ENCODE results near the gene HOXA2. TPM values are rescaled to one million over a fixed set of nuclear protein-coding genes. Genes with fewer than 3 reads are reported as not detected.

Gene HOXA2
- polyA plus RNA-seq, 6 donors from 2014 or later = not detected

DNA sequence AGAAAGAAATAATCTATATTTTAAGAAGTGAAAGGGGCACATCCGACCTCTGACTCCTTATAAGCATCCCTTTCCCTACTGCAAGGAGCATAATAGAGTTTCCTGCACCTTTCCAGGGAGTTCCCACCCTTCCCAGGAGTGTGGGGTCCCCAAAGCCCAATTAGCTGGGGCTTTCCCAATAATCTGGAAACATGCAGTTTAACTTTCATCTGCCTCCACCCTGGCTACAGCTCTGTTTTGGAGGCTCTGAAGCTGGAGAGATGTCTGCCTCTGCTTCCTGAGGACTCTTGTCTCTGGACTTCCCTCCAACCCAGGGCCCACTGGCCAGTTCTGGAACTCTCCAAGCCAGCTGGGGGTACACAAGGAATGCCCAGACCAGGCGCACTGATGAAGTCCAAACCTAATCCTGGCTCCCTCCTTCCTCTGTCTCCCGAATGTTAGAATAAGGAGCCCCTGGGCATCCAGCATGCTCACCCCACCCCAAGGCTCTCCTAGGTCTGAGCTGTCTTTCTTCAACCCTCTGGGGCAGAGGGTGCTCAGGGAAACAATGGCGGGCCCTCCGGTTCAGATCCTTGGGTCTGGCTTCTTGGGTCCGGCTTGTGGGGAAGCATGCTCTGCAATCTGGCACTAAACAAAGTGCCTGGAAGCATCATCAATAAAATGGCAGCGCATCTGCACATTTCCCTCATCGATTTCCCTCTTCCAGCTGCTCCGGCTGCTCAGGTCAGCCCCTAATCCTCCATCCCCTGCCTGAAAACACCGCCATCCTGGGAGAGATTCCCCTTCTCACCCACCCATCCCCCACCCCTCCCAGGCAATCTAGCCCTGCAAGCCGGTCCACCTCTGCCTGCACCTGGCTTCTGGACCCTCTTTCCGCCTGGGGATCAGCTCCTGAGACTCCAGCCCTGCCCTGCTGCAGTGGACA, 14.7 kb upstream of the HOXA2 start:
- ATAC-seq (ENCODE audit: low read depth in 2 of 2) (no peak), DNase-seq (no peak)
- H3K4me1 Mint-ChIP-seq = no peaks in the 10 kb centered on the region
- peaks cover 0 to 27% (median 7%) of the 10 kb centered on the region in 3 donors for H3K27me3 Mint-ChIP-seq
- no peaks in the 10 kb centered on the region for H3K36me3 Mint-ChIP-seq
- H3K9me3 Mint-ChIP-seq = no peaks in the 10 kb centered on the region
- no peak overlapping the region for H3K27ac Mint-ChIP-seq
- H3K4me3 Mint-ChIP-seq = no peak overlapping the region

DNA sequence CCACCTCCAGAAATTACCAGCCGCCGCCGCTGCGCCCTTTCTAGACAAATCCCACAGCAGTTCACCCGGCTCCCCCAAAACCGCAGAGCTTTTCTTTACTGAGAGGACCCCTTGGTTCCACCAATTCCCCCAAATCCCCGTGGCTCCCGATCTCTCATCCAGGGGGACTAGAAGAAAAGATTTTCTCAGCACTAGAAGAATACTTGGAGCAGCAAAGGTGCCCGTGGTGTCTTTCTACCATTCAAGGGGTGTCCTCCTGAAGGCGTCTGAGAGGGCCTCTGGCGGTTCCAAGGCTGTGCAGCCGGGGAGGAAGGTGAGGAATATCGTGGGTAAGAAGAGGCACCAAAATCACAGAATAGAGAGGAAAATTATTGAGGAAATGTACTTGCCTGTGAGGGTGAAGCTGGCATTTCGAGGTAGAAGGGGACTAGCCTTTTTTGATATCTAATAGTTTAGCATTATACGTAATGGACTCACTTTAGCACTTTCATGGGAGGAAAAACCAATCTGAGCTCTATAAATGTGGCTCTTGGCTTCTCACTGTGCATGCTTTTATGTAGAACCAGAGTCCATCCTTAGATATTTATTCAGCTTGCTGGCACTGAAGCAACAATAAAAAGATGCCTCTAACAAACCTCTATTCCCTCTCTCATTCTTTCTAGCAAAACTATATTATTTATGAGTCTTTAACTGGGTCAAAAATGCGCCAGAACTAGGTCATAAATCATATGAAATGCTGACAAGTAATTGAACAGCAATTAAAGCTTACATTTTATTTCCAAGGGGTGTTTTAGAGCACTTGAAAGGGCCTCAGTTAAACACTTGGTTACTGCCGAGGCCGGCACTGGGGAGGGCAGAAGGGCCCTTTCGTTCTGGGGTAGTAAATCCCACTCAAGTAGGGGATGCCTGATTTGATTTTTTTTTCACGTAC, 13.8 kb upstream of the HOXA2 start:
- Mint-ChIP-seq H3K27ac (no peak overlapping the region), H3K4me3 (no peak overlapping the region), H3K9me3 (no peaks in the 10 kb centered on the region), H3K36me3 (no peaks in the 10 kb centered on the region), H3K27me3 (peaks cover 0 to 35% (median 7%) of the 10 kb centered on the region in 3 donors), H3K4me1 (no peaks in the 10 kb centered on the region)
- no peak for DNase-seq
- no peak for ATAC-seq (ENCODE audit: low read depth in 2 of 2)

DNA sequence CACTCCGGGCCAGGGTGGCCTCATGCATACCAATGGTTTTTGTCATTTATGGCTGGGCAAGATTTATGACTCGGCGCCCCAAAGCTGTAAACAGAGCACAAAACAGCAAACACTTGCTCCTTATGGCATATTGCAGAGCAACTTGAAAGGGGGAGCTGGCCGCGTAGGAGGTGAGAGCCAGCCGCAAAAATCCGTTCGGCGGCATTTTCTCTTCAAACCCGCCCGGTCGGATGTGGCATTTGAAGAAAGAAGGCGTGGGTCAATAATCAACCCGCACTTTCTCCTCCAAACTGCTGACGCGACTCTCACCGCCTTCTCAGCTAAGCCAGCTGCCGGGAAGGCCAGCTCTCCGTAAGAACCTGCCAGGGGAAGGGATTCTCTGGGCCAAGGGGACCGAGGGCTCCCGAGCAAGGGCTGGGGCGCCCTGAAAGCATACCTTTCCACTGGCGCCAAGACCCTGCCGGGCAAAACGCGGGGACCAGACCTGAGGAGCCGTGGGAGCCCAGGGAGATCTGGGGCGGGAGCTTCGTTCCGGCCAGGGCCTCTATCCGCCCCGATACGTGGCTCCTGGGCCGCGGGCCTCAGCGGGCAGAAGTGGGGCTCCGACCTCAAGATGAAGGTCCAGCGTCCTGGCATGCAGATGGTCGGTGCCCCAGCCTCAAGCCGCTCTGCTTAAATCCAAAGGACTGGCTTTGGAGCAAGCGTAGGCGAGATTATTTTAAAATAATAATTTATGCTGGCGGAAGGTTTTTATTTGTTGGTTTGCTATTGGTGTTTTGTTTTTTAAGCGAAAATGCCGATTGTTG, 12.9 kb upstream of the HOXA2 start:
- H3K27ac Mint-ChIP-seq = peak overlapping the region in 1 of 6 donors; percentile 63
- H3K27me3 Mint-ChIP-seq = peaks cover 0 to 41% (median 7%) of the 10 kb centered on the region in 3 donors
- no peak for DNase-seq
- no peaks in the 10 kb centered on the region for H3K36me3 Mint-ChIP-seq
- H3K4me3 Mint-ChIP-seq = no peak overlapping the region
- no peaks in the 10 kb centered on the region for H3K9me3 Mint-ChIP-seq
- H3K4me1 Mint-ChIP-seq = no peaks in the 10 kb centered on the region
- ATAC-seq (ENCODE audit: low read depth in 2 of 2) = no peak

DNA sequence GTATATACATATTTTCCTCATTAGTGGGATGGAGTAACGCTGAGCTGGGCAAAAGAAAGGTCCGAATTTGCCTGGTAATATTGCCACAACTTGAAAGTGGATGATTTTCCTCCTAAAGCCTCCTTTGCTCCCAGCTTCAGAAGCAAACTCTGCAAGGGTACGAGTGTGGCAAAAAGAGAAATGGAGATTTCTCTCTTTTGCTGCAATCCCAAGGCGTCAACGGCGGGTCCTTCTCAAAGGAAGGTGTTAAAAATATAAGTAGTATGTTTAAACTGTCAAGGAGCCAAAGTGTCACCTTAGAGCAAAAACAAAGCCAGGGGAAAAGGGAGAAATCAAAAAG, 12.4 kb upstream of the HOXA2 start:
- Mint-ChIP-seq H3K9me3 (no peaks in the 10 kb centered on the region), H3K27me3 (peaks cover 0 to 44% (median 7%) of the 10 kb centered on the region in 3 donors), H3K36me3 (no peaks in the 10 kb centered on the region), H3K4me1 (no peaks in the 10 kb centered on the region), H3K27ac (no peak overlapping the region), H3K4me3 (no peak overlapping the region)
- no peak for DNase-seq
- no peak for ATAC-seq (ENCODE audit: low read depth in 2 of 2)

DNA sequence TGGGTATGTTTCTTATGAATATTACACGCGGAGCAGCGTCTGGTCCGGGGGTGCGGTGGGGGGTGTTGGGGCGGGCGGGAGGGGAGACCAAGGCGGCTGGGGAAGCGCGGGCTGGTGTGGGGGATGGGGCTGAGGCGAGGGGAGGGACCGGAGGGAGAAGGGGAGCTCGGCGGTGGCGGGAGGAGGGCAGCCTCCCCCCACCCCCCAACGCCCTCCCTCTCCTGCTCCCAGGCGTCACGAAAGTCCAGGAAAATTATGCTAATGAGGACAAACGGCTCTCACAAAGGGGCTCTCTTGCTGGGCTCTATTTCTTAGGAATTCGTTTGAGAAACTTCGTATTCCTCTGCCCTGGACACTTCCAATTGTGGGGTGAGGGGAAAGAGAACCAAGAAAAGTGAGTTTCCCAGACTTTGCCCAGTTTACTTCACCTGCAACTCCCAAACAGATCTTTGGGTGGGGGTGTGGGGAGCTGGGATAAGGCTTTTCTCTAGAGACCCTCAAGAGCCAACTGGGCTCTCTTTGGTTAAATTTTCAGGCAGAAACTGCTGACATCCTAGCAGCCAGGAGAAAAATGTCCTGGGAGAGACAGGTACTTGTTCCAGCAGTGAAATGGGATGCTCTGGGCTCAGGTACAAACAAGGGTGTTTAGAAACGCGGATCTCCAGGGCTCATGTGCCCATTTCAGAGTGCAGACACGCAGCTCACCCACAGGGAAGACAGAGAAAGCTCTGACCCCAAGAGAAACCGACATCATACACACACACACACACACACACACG, 11.7 kb upstream of the HOXA2 start:
- Mint-ChIP-seq H3K27ac (no peak overlapping the region), H3K36me3 (no peaks in the 10 kb centered on the region), H3K9me3 (no peaks in the 10 kb centered on the region), H3K4me1 (no peaks in the 10 kb centered on the region), H3K4me3 (no peak overlapping the region), H3K27me3 (peaks cover 0 to 44% (median 7%) of the 10 kb centered on the region in 3 donors)
- ATAC-seq (ENCODE audit: low read depth in 2 of 2) (no peak), DNase-seq (no peak)

DNA sequence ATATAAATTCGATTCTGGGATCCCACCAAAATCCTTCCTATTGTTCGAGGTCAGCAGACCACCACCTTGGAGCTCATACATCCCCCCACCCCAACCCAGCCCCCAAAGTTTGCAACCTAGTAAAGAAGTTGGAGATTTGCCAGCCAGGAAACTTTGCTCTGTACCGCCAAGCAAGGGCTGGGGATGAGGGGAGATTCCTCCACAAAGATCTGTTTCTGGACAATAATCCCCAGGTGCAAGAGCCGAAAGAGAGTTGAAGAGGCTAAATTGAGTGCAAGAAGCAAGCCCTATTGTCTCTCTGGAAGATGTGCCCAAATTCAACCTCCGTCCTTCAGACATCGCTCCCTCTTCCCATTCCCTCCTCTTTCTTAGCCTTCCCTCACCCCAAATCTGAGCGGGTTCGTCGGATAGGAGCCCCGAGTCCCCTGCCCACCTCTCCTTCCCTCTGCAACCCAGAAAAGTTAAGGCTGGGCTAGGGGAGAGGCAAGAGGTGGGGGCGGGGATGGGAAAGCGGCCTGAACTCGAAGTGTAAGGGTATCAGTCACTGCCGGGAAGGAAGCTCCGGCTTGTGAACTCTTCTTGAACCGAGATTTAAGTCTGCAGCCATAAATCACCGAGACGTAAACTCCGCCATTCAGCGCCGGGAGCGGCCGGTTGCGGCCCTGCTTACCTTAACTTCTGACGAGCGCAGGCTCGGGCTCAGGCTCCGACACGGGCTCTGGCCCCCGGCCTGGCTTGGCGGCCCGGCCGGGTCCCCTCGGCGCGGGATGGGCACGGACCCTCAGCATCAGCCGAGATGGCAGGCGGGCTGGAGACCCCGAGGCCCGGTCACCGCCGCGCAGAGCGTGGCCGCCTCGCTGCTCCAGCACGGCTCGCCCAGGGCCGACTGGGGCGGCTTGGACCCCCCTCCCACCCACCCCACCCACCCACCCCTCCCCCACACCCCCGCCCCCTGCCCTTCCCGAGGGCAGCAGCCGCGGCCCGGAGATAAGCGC, 10.8 kb upstream of the HOXA2 start:
- Mint-ChIP-seq H3K27ac (no peak overlapping the region), H3K27me3 (peaks cover 0 to 41% (median 7%) of the 10 kb centered on the region in 3 donors), H3K4me1 (no peaks in the 10 kb centered on the region), H3K36me3 (no peaks in the 10 kb centered on the region), H3K4me3 (no peak overlapping the region), H3K9me3 (no peaks in the 10 kb centered on the region)
- DNase-seq (no peak), ATAC-seq (ENCODE audit: low read depth in 2 of 2) (no peak)

DNA sequence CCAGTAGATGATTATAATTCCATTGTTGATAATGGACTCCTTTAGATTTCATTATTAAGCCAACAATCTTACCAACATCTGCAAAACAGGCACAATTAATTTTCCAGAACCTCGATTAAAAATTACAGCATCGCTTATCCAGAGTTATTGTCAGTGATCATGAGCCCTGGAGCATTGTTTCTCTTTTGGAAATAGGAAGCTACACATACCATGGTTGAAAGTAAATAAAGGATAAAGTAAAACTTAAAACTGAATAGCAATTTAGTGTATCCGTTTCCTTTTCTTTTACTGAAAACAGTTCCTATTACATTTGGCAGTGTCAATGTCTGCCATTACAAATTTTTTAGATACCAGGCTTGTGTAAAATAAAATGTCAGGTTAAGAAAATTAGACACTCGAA, 9.9 kb upstream of the HOXA2 start:
- Mint-ChIP-seq H3K27me3 (peaks cover 0 to 33% (median 0%) of the 10 kb centered on the region in 3 donors), H3K4me1 (no peaks in the 10 kb centered on the region), H3K27ac (no peak overlapping the region), H3K36me3 (peaks cover 0 to 6% of the 10 kb centered on the region in 2 donors), H3K4me3 (no peak overlapping the region), H3K9me3 (peaks cover 0 to 4% (median 0%) of the 10 kb centered on the region in 7 donors)
- ATAC-seq (ENCODE audit: low read depth in 2 of 2) = no peak
- no peak for DNase-seq

DNA sequence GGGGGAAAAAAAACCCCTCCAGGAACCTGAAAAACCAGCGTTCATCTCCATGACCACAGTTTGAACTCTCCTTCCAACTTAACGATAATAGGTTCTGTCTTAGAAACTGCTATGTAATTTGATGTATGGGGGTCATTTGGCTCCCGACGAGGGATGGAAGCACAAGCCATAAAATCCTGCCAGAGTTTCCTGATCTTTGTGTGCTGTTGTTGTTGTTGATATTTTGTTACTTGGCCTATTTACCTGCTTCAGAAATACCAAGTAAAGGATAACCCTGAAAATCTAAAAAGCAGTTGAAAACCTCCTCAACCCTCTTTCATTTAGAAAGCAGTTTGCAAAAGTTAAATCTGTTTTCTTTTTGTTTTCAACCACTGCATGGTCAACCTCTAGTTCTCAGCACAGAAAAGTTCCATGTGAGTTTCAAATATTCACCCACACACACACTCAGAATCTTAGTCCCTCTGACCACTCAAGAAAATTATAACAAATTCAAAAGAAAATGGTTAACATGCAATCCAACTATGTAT, 9.3 kb upstream of the HOXA2 start:
- Mint-ChIP-seq H3K36me3 (peaks cover 0 to 8% of the 10 kb centered on the region in 2 donors), H3K4me1 (no peaks in the 10 kb centered on the region), H3K27ac (no peak overlapping the region), H3K27me3 (peaks cover 0 to 29% (median 0%) of the 10 kb centered on the region in 3 donors), H3K4me3 (no peak overlapping the region), H3K9me3 (peaks cover 0 to 4% (median 0%) of the 10 kb centered on the region in 7 donors)
- ATAC-seq (ENCODE audit: low read depth in 2 of 2) (no peak), DNase-seq (no peak)

DNA sequence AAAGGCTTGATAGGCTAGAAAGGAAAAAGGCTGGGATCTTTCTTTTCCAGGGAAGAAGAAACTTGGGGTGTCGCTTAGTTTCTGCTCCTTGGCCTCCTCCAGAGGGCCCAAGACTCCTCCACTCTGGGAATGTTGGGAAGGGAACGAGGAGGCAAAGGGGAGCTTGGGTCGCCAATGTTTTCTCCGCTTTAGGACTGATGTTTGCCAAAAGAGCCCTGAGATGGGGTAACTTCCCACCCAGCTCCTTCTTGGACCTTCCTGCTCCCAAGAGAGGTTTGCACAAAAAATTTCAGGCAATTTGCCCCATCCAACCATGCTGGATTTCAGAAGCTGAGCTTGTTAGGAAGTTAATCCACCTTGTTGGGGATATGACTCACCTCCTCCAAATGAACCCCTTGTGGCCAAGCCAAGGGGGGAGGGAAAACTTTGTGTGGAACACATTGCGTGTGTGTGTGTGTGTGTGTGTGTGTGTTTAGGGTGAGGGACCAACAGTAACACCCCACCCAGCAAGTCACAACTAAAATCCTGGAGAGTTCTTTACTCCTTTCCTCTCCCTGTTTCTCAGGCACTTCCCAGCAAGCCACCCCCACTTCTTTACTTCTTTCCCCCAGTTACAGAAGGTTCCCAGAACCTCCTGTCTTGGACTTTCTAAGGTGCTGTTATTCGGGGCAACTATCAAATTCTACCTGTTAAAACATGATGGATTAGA, 8.7 kb upstream of the HOXA2 start:
- DNase-seq (no peak), ATAC-seq (ENCODE audit: low read depth in 2 of 2) (no peak)
- H3K4me3 Mint-ChIP-seq = no peak overlapping the region
- H3K36me3 Mint-ChIP-seq = peaks cover 0 to 8% of the 10 kb centered on the region in 2 donors
- no peaks in the 10 kb centered on the region for H3K4me1 Mint-ChIP-seq
- H3K27me3 Mint-ChIP-seq = peaks cover 0 to 28% (median under 1%) of the 10 kb centered on the region in 3 donors
- peaks cover 0 to 4% (median 0%) of the 10 kb centered on the region in 7 donors for H3K9me3 Mint-ChIP-seq
- no peak overlapping the region for H3K27ac Mint-ChIP-seq

DNA sequence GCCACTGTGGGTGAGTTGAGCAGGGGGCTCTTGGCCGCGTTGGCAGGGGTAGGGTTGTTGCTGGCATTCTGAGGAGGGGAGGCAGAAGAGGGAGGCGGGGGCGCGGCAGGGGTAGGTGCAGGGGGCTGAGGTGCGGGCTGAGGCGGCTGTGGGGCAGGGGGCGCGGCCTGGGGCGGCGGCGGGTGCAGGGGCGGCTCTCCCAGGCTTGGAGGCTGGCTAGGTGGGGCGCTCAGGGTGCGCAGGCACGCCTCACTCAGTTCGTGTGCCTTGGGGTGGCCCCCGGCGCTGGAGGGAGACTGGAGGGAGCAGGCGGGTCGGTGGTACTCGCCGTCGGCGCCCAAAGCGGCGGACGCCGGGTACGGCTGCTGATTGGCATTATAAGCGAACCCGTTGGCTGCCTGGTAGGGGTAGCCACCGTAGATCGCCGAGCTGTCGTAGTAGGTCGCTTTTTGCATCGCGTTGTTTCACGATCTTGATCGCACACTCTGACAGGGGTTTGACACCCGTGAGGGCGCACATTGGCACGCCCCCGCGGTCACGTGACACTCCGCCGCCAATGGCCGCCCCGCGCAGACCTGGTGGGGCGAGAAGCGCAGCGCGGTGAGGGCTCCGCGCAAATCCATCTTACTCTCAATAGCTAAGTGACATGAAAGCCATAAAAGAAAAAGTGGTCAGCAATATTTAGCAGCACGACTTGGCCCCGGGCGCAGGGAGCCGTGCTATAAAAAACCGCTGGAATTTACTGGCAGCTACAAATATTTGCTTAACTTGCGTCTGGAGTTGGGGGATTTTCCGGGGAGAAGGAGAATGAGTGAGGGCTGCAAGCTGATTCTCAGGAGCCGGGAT, 7.9 kb upstream of the HOXA2 start:
- Mint-ChIP-seq H3K4me3 (peak overlapping the region in 1 of 8 donors; percentile 29), H3K9me3 (peaks cover 0 to 4% (median 0%) of the 10 kb centered on the region in 7 donors), H3K36me3 (peaks cover 0 to 8% of the 10 kb centered on the region in 2 donors), H3K27me3 (peaks cover 3 to 32% (median 6%) of the 10 kb centered on the region in 3 donors), H3K27ac (no peak overlapping the region), H3K4me1 (no peaks in the 10 kb centered on the region)
- no peak for ATAC-seq (ENCODE audit: low read depth in 2 of 2)
- no peak for DNase-seq

Measured in naive B cell (primary cell).